Natural killer cell treated with Interleukin-12 subunit alpha and Interleukin-12 subunit beta and Interleukin-15 and Interleukin-18, amount 100 ng/mL, for 72 hours (primary cell): ENCODE data around the gene TP53RK. TPM values are rescaled to one million over a fixed set of nuclear protein-coding genes. Genes with fewer than 3 reads are reported as not detected.
"Not testable (repeated sequence)": the region's sequence is repeated elsewhere in the genome, so short reads cannot be mapped to it uniquely, and the experiment has no call there.

ENCODE experiments used
- ATAC-seq, 2 donors: fragments of 150-1000 bp; cut with Tn5 transposase in 1 of 2; sonication (Bioruptor Pico), chemical (Tn5 transposase) in 1 of 2; 2 replicates each; pipeline ENCODE4 v1.10.0; 2021
- DNase-seq: peaks from one replicate; pipeline ENCODE4 v3.0.0; 2022; ENCODE audit warnings: low spot score
- H3K27ac Mint-ChIP-seq, 2 donors: 1 replicate in 1 of 2; 2 replicates in 1 of 2; pipeline ENCODE4 v1.8.0; 2022; ENCODE audit warnings: mixed read lengths in 2 of 2, mild to moderate bottlenecking in 1 of 2, moderate library complexity in 1 of 2
- H3K27me3 Mint-ChIP-seq, 2 donors: 1 replicate in 1 of 2; 2 replicates in 1 of 2; pipeline ENCODE4 v1.8.0; 2022; ENCODE audit warnings: mixed read lengths in 2 of 2
- H3K36me3 Mint-ChIP-seq: one replicate; pipeline ENCODE4 v1.8.0; 2022; ENCODE audit warnings: mixed read lengths
- H3K4me1 Mint-ChIP-seq, 2 donors: 1 replicate in 1 of 2; 2 replicates in 1 of 2; pipeline ENCODE4 v1.8.0; 2022; ENCODE audit warnings: low read depth in 2 of 2, mixed read lengths in 2 of 2, mild to moderate bottlenecking in 1 of 2
- H3K4me3 Mint-ChIP-seq: one replicate; pipeline ENCODE4 v1.8.0; 2022; ENCODE audit warnings: mixed read lengths
- H3K9me3 Mint-ChIP-seq: 2 replicates; pipeline ENCODE4 v1.8.0; 2022; ENCODE audit warnings: mixed read lengths
- total RNA-seq, 2 donors: library from RNA; stranded (reverse); gene quantifications; one replicate each; pipeline ENCODE4 v1.2.3, GENCODE V29; 2022

TP53RK gene
- total RNA-seq, 2 donors from 2014 or later, result 14.1 to 16.8 TPM

DNA sequence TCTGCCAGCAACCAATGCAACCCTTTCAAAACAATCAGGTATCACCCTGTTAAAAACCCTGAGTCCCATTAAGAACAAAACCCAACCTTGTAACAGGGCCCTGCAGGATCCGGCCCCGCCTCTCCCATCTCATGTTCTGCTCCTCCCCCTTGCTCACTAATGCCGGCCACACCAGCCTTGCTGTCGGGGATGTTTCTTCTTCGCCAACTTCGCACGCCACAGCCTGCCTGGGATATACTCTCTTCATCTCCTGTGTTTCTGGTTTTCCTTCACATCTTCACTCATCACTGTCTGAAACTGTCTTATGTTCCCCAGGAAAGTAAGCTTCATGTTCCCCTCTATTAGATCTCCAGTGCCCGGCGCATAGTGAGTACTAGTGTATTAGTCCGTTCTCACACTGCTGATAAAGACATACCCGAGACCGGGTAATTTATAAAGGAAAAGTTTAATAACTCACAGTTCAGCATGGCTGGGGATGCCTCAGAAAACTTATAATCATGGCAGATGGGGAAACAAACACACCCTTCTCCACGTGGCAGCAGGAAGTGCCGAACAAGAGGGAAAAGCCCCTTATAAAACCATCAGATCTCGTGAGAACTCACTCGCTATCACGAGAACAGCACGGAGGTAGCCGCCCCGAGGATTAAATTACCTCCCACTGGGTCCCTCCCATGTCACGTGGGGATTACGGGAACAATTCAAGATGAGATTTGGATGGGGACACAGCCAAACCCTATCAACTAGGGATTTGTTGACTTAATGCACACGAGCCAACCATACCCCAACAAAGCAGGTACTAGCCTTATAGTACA is 5.1 kb downstream of the TP53RK start:
- Mint-ChIP-seq H3K27me3 (no peaks in the 10 kb centered on the region), H3K4me3 (no peak overlapping the region), H3K4me1 (peaks cover 47 to 58% of the 10 kb centered on the region in 2 donors), H3K27ac (no peak overlapping the region), H3K36me3 (peaks cover 19% of the 10 kb centered on the region), H3K9me3 (no peaks in the 10 kb centered on the region)
- no peak for ATAC-seq
- DNase-seq, result no peak

DNA sequence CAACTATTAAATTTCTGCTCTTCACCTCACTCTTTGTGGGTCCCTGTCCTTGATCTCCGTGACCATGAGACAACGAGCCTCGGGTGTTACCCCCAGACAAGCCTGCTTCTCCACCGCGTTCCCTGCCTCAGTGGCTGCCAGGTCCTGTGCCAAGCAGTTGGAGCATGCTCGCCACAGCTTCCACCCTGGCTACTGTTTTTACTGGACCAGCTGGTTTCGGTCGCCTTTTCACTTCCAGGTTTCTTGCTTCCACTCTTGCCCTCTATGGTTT is 5.6 kb downstream of the TP53RK start:
- no peaks in the 10 kb centered on the region for H3K27me3 Mint-ChIP-seq

DNA sequence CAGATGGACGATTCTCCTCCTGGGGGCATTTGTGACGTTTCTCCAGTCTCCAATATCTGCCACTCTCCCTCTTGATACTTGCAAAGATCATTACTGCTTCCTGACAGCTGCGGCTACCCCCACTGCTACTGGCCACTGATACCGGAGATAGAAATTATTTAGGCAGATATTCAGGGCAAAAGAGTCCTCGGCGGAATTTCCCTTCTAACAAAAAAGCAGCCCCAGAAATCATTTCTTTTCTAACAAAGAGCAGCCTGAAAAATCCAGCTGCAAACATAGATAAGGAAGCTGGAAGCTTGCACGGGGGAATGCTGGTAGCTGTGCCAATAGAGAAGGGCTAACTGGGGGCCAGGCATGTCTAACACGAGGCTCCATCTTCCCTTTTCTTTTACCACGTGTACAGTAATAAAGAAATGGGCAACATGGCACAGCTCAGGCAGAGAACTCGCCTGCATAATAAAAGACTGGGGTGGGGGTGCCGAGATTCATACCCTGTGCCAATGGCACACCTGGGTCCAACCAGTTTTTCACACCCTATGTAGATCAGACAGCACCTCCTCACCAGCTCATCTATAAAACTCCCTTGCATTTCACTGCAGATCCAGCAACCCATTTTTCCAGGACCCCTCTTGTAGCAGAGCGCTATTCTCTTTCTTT is 6.1 kb downstream of the TP53RK start:
- peak overlapping the region; percentile 4 to 32 for H3K27ac Mint-ChIP-seq
- H3K27me3 Mint-ChIP-seq, result no peaks in the 10 kb centered on the region
- peaks cover 13% of the 10 kb centered on the region for H3K36me3 Mint-ChIP-seq
- H3K4me1 Mint-ChIP-seq, result peaks cover 47 to 52% of the 10 kb centered on the region in 2 donors
- ATAC-seq (no peak), DNase-seq (no peak)
- no peaks in the 10 kb centered on the region for H3K9me3 Mint-ChIP-seq
- H3K4me3 Mint-ChIP-seq, result no peak overlapping the region

More for the DNA sequence above, 5.6 kb downstream of the TP53RK start:
- ATAC-seq, result no peak
- peaks cover 17% of the 10 kb centered on the region for H3K36me3 Mint-ChIP-seq
- no peak for DNase-seq
- peak overlapping the region in 1 of 2 donors; percentile 4 for H3K27ac Mint-ChIP-seq
- H3K9me3 Mint-ChIP-seq, result no peaks in the 10 kb centered on the region
- peaks cover 47 to 57% of the 10 kb centered on the region in 2 donors for H3K4me1 Mint-ChIP-seq
- no peak overlapping the region for H3K4me3 Mint-ChIP-seq

DNA sequence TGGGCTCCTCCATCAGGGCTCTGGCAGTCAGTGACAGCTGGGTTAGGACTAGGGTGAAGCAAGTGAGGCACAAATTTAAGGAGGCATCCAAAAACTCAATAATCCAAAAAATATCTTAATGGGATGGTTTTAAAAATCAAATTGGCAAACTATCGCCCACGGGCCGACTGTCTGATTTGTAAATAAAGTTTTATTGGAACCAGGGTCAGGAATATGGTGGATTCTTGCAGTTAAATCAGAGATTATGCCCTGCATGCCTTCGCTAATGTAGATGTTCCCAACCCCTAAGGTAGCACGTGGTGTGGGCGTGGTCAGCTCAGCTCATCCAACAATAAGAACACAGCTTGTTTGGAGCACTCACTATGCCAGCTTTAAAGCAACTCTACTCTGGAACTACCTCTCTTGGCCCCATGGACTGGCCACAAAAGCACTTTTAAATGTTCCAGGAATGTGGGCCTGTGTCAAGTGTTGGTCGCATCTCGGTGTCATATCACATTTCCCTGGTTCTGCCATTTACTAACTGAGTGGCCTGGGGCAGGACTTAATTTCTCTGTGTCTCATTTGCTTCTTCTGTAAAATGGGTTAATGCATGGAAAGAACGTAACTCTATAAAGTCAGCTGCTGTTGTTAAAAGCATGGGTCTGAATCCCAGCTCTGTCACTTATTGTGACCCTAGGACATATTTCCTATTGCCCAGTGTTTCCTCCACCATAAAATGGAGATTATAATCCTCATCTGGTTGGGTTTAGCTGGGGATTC is 7.0 kb downstream of the TP53RK start:
- Mint-ChIP-seq H3K27me3 (no peaks in the 10 kb centered on the region), H3K27ac (peak overlapping the region in 1 of 2 donors; percentile 32), H3K4me1 (peaks cover 39 to 43% of the 10 kb centered on the region in 2 donors), H3K9me3 (no peaks in the 10 kb centered on the region), H3K36me3 (peaks cover 13% of the 10 kb centered on the region), H3K4me3 (no peak overlapping the region)
- ATAC-seq (no peak), DNase-seq (no peak)

GRCh38 chr20:46681032-46681854 is 8.0 kb downstream of the TP53RK start:
- Mint-ChIP-seq H3K4me1 (peaks cover 32 to 37% of the 10 kb centered on the region in 2 donors), H3K9me3 (no peaks in the 10 kb centered on the region)

GRCh38 chr20:46680684-46681031 is 8.6 kb downstream of the TP53RK start:
- Mint-ChIP-seq H3K27ac (peak overlapping the region in 1 of 2 donors; percentile 65), H3K27me3 (no peaks in the 10 kb centered on the region), H3K4me3 (no peak overlapping the region), H3K4me1 (peaks cover 29 to 31% of the 10 kb centered on the region in 2 donors), H3K9me3 (no peaks in the 10 kb centered on the region), H3K36me3 (peaks cover 5% of the 10 kb centered on the region)
- ATAC-seq (no peak), DNase-seq (no peak)

More at GRCh38 chr20:46681032-46681854, 8.0 kb downstream of the TP53RK start:
- ATAC-seq (peak in 1 of 2 donors; percentile 61), DNase-seq (no peak)
- Mint-ChIP-seq H3K27ac (peak overlapping the region in 1 of 2 donors; percentile 65), H3K36me3 (peaks cover 8% of the 10 kb centered on the region), H3K27me3 (no peaks in the 10 kb centered on the region), H3K4me3 (no peak overlapping the region)

DNA sequence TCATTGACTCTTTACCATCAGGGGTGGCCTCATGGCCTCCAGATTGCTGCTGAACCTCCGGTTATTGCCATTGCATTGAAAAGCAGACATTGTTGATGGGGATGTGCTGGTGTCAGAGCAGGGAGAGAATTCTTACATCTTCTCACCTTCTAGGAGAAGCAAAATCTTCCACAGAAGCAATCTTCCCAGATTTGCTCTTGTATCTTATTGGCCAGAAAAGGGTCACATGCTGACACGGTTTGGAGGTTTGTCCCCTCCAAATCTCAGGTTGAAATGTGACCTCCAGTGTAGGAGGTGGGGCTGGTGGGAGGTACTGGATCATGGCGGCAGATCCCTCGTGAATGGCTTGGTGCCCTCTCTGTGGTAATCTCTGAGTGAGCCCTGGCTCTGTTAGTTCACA is 10.7 kb downstream of the TP53RK start:
- ATAC-seq (no peak), DNase-seq (no peak)
- no peak overlapping the region for H3K4me3 Mint-ChIP-seq
- H3K27ac Mint-ChIP-seq, result peak overlapping the region in 1 of 2 donors; percentile 54
- H3K9me3 Mint-ChIP-seq, result no peaks in the 10 kb centered on the region
- H3K27me3 Mint-ChIP-seq, result no peaks in the 10 kb centered on the region
- H3K4me1 Mint-ChIP-seq, result peaks cover 18 to 19% of the 10 kb centered on the region in 2 donors
- no peaks in the 10 kb centered on the region for H3K36me3 Mint-ChIP-seq

GRCh38 chr20:46677608-46678007 is 11.6 kb downstream of the TP53RK start:
- no peaks in the 10 kb centered on the region for H3K27me3 Mint-ChIP-seq
- H3K9me3 Mint-ChIP-seq, result no peaks in the 10 kb centered on the region
- ATAC-seq (no peak), DNase-seq (no peak)
- no peak overlapping the region for H3K27ac Mint-ChIP-seq
- H3K4me1 Mint-ChIP-seq, result peaks cover 11 to 14% of the 10 kb centered on the region in 2 donors
- no peaks in the 10 kb centered on the region for H3K36me3 Mint-ChIP-seq
- no peak overlapping the region for H3K4me3 Mint-ChIP-seq

- not testable (repeated sequence) for H3K27ac Mint-ChIP-seq, H3K4me3 Mint-ChIP-seq, H3K27me3 Mint-ChIP-seq, H3K9me3 Mint-ChIP-seq, ATAC-seq, H3K36me3 Mint-ChIP-seq, DNase-seq
- H3K4me1 Mint-ChIP-seq, result peaks cover 10 to 12% of the 10 kb centered on the region in 2 donors
Measured at GRCh38 chr20:46676649-46677316, 12.5 kb downstream of the TP53RK start.

DNA sequence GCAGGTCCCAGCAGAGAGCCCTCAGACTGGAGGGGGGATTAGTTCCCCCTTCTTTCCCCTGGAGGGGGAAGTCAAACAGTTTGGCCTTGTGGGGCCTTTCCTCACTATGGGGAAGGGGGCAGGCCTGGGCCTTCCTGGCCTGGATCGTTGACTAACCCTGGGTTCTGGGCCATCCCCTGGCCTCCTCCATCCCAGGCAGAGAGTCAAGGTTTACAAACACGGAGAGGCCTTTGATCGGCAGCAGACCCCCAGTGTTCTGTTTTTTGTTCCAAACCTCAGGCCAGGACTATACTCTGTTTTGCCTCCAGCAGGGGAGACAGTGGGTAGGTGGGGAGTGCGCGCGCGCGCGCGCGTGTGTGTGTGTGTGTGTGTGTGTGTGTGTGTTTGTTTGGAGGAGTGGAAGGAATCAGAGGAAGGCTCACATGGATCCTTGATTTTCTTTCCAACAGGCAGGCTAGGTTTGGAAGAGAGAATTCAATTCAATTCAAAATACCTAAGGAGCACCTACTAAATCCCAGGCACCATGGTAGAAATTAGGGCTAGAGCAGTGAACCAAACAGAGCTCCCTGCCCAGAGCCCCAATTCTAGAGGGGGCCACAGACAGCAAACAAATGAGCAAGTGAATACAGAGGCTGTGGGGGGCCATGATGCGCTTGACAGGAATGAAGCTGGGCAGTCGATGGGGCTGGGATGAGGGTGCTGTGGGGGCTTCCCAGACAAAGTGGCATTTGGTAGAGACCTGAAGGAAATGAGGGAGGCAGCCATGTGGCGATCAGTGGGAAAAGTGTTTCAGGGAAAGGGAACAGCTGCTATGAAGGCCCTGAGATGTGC is 14.8 kb downstream of the TP53RK start:
- H3K36me3 Mint-ChIP-seq, result no peaks in the 10 kb centered on the region
- no peaks in the 10 kb centered on the region for H3K27me3 Mint-ChIP-seq
- DNase-seq (no peak), ATAC-seq (no peak)
- no peak overlapping the region for H3K27ac Mint-ChIP-seq
- H3K9me3 Mint-ChIP-seq, result peaks cover 6% of the 10 kb centered on the region
- H3K4me3 Mint-ChIP-seq, result no peak overlapping the region
- H3K4me1 Mint-ChIP-seq, result peaks cover 0 to 2% of the 10 kb centered on the region in 2 donors

DNA sequence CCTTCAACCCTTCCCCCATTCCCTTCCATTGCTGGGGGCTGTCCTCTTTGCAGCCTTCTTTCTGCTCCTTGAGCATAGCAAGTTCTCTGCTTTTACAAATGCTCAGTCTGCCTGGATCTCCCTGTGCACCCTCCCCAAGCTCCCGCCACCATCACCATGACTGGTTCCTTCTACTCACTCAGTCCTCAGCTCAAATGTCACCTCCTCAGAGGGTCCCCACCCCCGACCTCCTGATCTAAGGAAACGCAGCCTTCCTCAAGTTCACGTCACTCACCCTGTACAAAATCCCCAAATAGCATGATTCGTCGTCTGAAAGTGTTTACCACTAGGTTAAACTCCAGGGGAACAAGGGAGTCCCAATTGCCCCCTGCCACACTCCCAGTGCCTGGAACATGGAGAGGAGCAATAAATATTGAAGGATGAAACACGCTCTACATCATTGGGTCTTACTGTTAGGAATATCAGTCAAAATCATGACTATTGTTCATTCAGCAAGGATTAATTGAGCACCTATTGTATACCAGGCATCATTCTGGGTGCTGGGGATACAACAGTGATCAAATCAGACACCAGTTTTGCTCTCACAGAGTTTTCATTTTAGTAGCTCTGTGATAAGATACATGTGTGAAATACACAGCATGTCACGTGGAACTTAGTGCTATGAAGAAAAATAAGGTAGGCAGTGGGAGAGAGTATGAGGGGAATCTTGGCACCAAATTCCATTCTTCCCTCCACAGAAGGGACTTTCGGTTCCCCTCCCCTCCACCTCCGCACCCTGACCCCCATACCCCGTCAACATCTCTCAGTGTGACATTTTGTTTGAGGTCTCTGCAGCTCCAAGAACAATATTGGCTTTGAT is 15.6 kb downstream of the TP53RK start:
- Mint-ChIP-seq H3K27me3 (no peaks in the 10 kb centered on the region), H3K27ac (no peak overlapping the region), H3K9me3 (peaks cover 6% of the 10 kb centered on the region), H3K4me1 (peaks cover 0 to 2% of the 10 kb centered on the region in 2 donors), H3K4me3 (no peak overlapping the region), H3K36me3 (no peaks in the 10 kb centered on the region)
- ATAC-seq (no peak), DNase-seq (no peak)
